Common myeloid progenitor, CD34-positive (primary cell): ENCODE results near the gene PTPRE.

ENCODE experiments used
- CTCF ChIA-PET: fragments of 350-600 bp; sonication (Branson Sonifier 250); formaldehyde crosslinking; loops from one replicate; lab custom pipeline; 2021; ENCODE audit warnings: antibody characterized with exemption; lab: Charles Lee
- POLR2A ChIA-PET: fragments of 350-600 bp; sonication (Branson Sonifier 250); formaldehyde crosslinking; loops from one replicate; lab custom pipeline; 2021; ENCODE audit warnings: antibody characterized with exemption; lab: Charles Lee
- DNase-seq, 3 donors: peaks; one replicate each; pipeline versions ENCODE4 v3.0.0 to v3.0.0-alpha.2; 2013
- H3K27ac ChIP-seq, 2 experiments: 1 replicate in 1 of 2; 2 replicates in 1 of 2; pipeline ENCODE4 v1.7.0; 2013; ENCODE audit warnings: inconsistent platforms in 2 of 2, low read length in 2 of 2, mild to moderate bottlenecking in 2 of 2, low read depth in 1 of 2, moderate library complexity in 1 of 2; ENCODE audit not compliant: severe bottlenecking in 2 of 2, insufficient read depth in 1 of 2, poor library complexity in 1 of 2
- H3K27me3 ChIP-seq, 5 experiments: replicated peaks in 2 of 5; 1 replicate in 3 of 5; 2 replicates in 2 of 5; pipeline versions ENCODE4 v1.6.1 to v1.7.0; 2013; ENCODE audit warnings: low read length in 4 of 5, mild to moderate bottlenecking in 2 of 5, moderate library complexity in 2 of 5, inconsistent platforms in 1 of 5; ENCODE audit not compliant: insufficient read depth in 5 of 5, control insufficient read depth in 4 of 5
- H3K36me3 ChIP-seq, 4 experiments: 1 replicate in 2 of 4; 2 replicates in 2 of 4; pipeline versions ENCODE4 v1.6.1 to v1.7.0; 2013; ENCODE audit warnings: low read length in 3 of 4, control low read depth in 1 of 4, mild to moderate bottlenecking in 1 of 4; ENCODE audit not compliant: control insufficient read depth in 4 of 4, insufficient read depth in 4 of 4
- H3K4me1 ChIP-seq, 4 experiments: 1 replicate in 3 of 4; 2 replicates in 1 of 4; pipeline versions ENCODE4 v1.6.1 to v1.7.1; 2013; ENCODE audit warnings: low read length in 3 of 4, mild to moderate bottlenecking in 3 of 4, control low read depth in 1 of 4, inconsistent platforms in 1 of 4, moderate library complexity in 1 of 4; ENCODE audit not compliant: control insufficient read depth in 4 of 4, insufficient read depth in 4 of 4; ENCODE audit errors: control extremely low read depth in 1 of 4
- H3K4me3 ChIP-seq, 7 experiments: 1 replicate in 4 of 7; 2 replicates in 3 of 7; pipeline versions ENCODE4 v1.5.1 to v1.7.0; 2013; ENCODE audit warnings: mild to moderate bottlenecking in 7 of 7, low read length in 6 of 7, moderate library complexity in 6 of 7, inconsistent platforms in 2 of 7, low read depth in 2 of 7, control low read depth in 1 of 7; ENCODE audit not compliant: insufficient read depth in 4 of 7, control insufficient read depth in 1 of 7; ENCODE audit errors: extremely low read depth in 1 of 7
- H3K9me3 ChIP-seq, 5 experiments: 1 replicate in 4 of 5; 2 replicates in 1 of 5; pipeline versions ENCODE4 v1.6.1 to v1.7.1; 2013; ENCODE audit warnings: low read length in 4 of 5, mild to moderate bottlenecking in 2 of 5, inconsistent platforms in 1 of 5, low read depth in 1 of 5, moderate library complexity in 1 of 5; ENCODE audit not compliant: control insufficient read depth in 4 of 5, insufficient read depth in 2 of 5; ENCODE audit errors: control extremely low read depth in 1 of 5
- WGBS: methylation state at CpG from one replicate; pipeline ENCODE4 v1.1.5; 2013; ENCODE audit not compliant: insufficient coverage; 5-methylcytosine and 5-hydroxymethylcytosine counted together

The PTPRE gene

GRCh38 chr10:128003521-128003920 lies 96.6 kb downstream of the PTPRE start:
- H3K27me3 ChIP-seq: peaks cover 0 to 2% (median 0%) of the 10 kb centered on the region in 5 experiments
- H3K4me1 ChIP-seq: peaks cover 0 to 9% (median 3%) of the 10 kb centered on the region in 4 experiments
- no peak overlapping the region for H3K27ac ChIP-seq
- no peaks in the 10 kb centered on the region for H3K36me3 ChIP-seq
- no peak for DNase-seq
- 100% methylated on average over 4 of the region's 7 CpGs for WGBS
- H3K4me3 ChIP-seq: no peak overlapping the region
- H3K9me3 ChIP-seq: no peaks in the 10 kb centered on the region
- CTCF ChIA-PET: interaction anchor here (4.1 kb wide), 1 partner anchor 8 kb away, joined by 16 read pairs; no protein-coding TSS in a partner anchor
- POLR2A ChIA-PET: no interaction called here

GRCh38 chr10:128005858-128006257 lies 99.0 kb downstream of the PTPRE start:
- H3K4me3 ChIP-seq: no peak overlapping the region
- H3K36me3 ChIP-seq: no peaks in the 10 kb centered on the region
- DNase-seq: no peak
- H3K27ac ChIP-seq: no peak overlapping the region
- WGBS: 100% methylated on average over 1 of the region's 1 CpG
- ChIA-PET CTCF (interaction anchor here (1.4 kb wide), 1 partner anchor 100 kb away, joined by 4 read pairs; no protein-coding TSS in a partner anchor), POLR2A (no interaction called here)
- no peaks in the 10 kb centered on the region for H3K9me3 ChIP-seq
- H3K27me3 ChIP-seq: no peaks in the 10 kb centered on the region
- no peaks in the 10 kb centered on the region for H3K4me1 ChIP-seq

GRCh38 chr10:128007056-128007455 lies 100.2 kb downstream of the PTPRE start:
- no peaks in the 10 kb centered on the region for H3K27me3 ChIP-seq
- no peak overlapping the region for H3K4me3 ChIP-seq
- H3K4me1 ChIP-seq: peaks cover 0 to 6% (median 2%) of the 10 kb centered on the region in 4 experiments
- ChIA-PET CTCF (interaction anchor here (1.4 to 3.4 kb wide), 4 partner anchors 16 to 112 kb away, joined by 4 to 12 read pairs (median 4); partner anchors contain the start of gene PTPRE), POLR2A (no interaction called here)
- DNase-seq: no peak
- no peaks in the 10 kb centered on the region for H3K9me3 ChIP-seq
- no CpG with 5 or more reads among the region's 1 CpG for WGBS
- H3K27ac ChIP-seq: no peak overlapping the region
- H3K36me3 ChIP-seq: no peaks in the 10 kb centered on the region

- DNase-seq: no peak
- H3K4me1 ChIP-seq: peaks cover 0 to 6% (median 2%) of the 10 kb centered on the region in 4 experiments
- ChIA-PET POLR2A (no interaction called here), CTCF (interaction anchor here (0.9 to 8.5 kb wide), 8 partner anchors 12 to 116 kb away, joined by 3 to 122 read pairs (median 4); partner anchors contain the start of gene PTPRE)
- H3K36me3 ChIP-seq: no peaks in the 10 kb centered on the region
- no peaks in the 10 kb centered on the region for H3K27me3 ChIP-seq
- H3K9me3 ChIP-seq: no peaks in the 10 kb centered on the region
- 89% methylated on average over 6 of the region's 7 CpGs for WGBS
- no peak overlapping the region for H3K27ac ChIP-seq
- no peak overlapping the region for H3K4me3 ChIP-seq
Observed at GRCh38 chr10:128007971-128008370, 101.1 kb downstream of the PTPRE start.

- no peaks in the 10 kb centered on the region for H3K9me3 ChIP-seq
- 98% methylated on average over 7 of the region's 8 CpGs for WGBS
- no peaks in the 10 kb centered on the region for H3K27me3 ChIP-seq
- CTCF ChIA-PET: interaction anchor here (0.7 to 8.5 kb wide), 21 partner anchors 9 to 120 kb away, joined by 3 to 122 read pairs (median 3); partner anchors contain the start of gene PTPRE
- no peak for DNase-seq
- no peak overlapping the region for H3K4me3 ChIP-seq
- H3K4me1 ChIP-seq: peaks cover 0 to 6% (median 2%) of the 10 kb centered on the region in 4 experiments
- POLR2A ChIA-PET: no interaction called here
- H3K27ac ChIP-seq: no peak overlapping the region
- no peaks in the 10 kb centered on the region for H3K36me3 ChIP-seq
Observed at GRCh38 chr10:128008521-128009250, 101.8 kb downstream of the PTPRE start.

- ChIA-PET POLR2A (no interaction called here), CTCF (interaction anchor here (0.7 to 8.5 kb wide), 21 partner anchors 8 to 294 kb away, joined by 3 to 122 read pairs (median 3); partner anchors contain the start of gene PTPRE)
- Histone ChIP-seq H3K27ac (no peak overlapping the region), H3K4me3 (no peak overlapping the region), H3K4me1 (peaks cover 0 to 6% (median 2%) of the 10 kb centered on the region in 4 experiments), H3K27me3 (no peaks in the 10 kb centered on the region), H3K36me3 (no peaks in the 10 kb centered on the region), H3K9me3 (no peaks in the 10 kb centered on the region)
- DNase-seq: no peak
- WGBS: 97% methylated on average over 7 of the region's 14 CpGs
Observed at GRCh38 chr10:128009372-128010126, 102.6 kb downstream of the PTPRE start.
